IPS-NIHi11 (cell line): ENCODE results near the gene DENND4A.
"Not testable (repeated sequence)": the region's sequence is repeated elsewhere in the genome, so short reads cannot be mapped to it uniquely, and the experiment has no call there.

ENCODE experiments used
- DNase-seq: peaks from one replicate; pipeline ENCODE4 v3.0.0; 2012; ENCODE audit warnings: mixed read lengths, low spot score

DENND4A gene

DNA sequence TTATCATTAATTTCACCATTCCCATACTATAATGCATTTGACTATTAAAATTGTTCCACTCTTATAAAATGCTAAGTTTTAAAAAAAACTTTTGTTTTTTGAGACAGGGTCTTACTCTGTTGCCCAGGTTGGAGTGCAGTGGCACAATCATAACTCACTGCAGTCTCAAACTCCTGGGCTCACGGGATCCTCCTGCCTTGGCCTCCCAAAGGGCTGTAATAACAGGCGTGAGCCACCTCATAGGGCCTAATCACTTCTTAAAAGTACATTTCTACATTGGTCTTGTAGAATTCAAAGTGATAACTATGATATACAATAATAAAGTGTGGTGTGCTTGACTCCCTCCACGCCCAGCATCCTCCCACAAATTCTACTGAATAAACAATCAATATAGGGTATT lies 3.0 kb downstream of the DENND4A start:
- DNase-seq, result no peak

DNA sequence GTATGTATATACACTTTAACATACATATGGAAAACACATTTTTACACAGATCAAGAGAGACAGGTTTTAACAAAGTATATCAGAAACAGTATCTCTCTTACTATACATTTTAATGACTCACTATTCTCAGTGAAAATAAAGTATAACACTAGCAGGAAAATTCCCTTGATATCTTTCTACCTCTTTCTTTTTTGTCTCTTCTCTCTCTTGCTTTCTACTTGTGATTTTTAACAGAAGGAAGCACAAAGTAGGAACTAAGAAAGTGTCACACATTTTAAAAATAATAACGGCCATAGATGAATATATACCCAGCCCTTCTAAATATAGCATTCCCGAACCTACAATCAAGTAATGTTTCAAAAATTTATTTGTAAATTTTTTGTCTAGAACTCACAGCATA lies 4.8 kb downstream of the DENND4A start:
- no peak for DNase-seq

DNA sequence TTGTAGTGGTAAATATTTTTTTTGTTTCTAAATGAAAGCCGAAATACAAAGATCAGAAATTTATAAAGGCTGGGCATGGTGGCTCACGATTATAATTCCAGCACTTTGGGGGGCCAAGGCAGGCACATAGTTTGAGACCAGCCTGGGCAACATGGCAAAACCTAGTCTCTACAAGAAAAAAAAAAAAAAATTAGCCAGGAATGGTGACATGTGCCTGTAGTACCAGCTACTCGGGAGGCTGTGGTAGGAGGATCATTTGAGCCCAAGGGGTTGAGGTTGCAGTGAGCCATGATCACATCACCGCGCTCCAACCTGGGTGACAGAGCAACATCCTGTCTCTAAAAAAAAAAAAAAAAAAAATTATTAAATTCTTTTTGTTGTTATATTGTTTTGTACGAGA lies 6.9 kb downstream of the DENND4A start:
- DNase-seq, result no peak

DNA sequence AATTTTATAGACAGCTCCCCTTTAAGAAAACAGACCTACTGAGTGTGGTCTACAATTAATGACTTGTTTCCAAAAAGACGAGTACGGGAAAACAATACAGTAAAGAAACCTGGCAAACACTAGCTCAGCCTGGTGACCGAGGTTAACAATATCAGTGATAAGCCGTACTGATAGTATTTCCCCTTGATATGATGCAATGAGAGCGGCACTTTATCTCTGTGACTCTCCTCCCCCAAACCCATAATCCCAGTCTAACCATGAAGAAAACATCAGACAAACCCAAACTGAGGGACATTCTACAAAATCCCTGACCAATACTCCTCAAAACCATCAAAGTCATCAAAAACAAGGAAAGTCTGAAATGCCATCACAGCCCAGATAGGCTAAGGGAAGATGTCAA lies 8.2 kb downstream of the DENND4A start:
- DNase-seq, result no peak

DNA sequence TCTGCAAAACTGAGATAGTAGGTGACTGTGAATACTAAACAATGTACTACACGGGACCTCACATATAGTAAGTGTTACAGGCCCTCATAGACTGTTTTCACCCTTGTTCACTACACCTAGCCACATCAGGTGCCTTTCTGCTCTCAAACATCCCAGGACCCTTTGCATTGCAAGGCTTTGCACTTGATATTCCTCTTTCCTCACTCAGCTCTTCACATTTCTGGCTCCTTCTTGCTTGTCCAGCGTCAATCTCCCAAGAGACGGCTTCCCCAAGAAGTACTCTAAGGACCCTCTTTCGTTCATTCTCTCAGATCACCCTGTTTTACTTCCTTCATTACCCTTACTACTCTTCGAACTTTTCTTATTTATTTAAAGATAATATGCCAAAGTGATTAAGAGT lies 10.0 kb downstream of the DENND4A start:
- no peak for DNase-seq

DNA sequence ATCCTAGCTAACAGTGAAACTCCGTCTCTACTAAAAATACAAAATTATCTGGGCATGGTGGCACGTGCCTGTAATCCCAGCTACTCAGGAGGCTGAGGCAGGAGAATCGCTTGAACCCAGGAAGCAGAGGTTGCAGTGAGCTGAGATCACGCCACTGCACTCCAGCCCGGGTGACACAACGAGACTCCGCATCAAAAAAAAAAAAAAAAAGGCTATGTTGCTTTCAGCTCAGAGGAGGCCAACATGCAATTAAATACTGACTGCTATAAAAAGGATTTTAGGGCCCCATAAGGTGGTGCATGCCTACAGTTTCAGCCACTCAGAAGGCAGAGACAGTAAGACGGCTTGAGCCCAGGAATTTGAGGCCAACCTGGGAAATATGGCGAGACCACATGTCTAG lies 13.4 kb downstream of the DENND4A start:
- DNase-seq, result not testable (repeated sequence)

DNA sequence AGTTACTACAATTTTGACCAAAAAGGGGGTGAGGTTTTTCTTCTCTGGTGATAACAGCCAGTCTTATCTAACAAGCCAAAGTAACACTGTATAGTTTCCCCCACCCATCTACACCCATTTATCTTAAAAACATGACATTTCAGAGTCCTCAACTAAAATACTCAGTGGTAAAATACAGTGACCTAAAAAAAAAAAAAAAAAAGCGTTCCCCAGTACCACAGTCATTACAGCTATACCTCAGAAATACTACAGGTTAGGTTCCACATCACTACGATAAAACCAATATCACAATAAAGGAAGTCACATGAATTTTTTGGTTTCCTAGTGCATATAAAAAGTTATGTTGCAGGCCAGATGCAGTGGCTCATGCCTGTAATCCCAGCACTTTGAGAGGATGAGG lies 13.8 kb downstream of the DENND4A start:
- no peak for DNase-seq

DNA sequence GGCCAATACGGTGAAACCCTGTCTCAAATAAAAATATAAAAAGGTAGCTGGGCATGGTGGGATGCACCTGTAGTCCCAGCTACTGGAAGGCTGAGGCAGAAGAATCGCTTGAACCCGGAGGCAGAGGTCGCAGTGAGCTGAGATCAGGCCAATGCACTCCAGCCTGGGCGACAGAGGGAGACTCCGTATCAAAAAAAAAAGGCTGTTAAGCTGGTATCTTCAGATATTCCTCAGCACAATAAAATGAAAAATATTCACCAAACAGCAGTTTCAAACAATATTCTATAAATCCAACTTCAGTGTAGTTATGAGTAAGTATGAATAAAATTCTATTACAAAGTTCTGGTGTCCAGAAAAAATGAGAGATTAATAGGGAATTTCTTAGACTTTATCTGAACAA lies 14.2 kb downstream of the DENND4A start:
- no peak for DNase-seq

DNA sequence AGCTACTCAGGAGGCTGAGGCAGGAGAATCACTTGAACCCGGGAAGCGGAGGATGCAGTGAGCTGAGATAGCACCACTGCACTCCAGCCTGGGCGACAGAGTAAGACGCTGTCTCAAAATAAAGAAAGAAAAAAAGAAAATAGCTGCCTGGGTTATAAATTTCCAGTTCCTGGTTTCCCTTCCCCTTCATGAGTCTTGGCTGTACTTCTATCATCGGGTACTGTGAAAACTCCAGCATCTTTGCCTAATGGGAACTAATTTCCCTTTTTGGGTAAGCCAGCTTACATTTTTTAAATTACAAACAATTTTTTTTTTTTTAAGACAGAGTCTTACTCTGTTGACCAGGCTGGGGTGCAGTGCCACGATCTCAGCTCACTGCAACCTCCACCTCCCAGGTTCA lies 15.0 kb downstream of the DENND4A start:
- no peak for DNase-seq

DNA sequence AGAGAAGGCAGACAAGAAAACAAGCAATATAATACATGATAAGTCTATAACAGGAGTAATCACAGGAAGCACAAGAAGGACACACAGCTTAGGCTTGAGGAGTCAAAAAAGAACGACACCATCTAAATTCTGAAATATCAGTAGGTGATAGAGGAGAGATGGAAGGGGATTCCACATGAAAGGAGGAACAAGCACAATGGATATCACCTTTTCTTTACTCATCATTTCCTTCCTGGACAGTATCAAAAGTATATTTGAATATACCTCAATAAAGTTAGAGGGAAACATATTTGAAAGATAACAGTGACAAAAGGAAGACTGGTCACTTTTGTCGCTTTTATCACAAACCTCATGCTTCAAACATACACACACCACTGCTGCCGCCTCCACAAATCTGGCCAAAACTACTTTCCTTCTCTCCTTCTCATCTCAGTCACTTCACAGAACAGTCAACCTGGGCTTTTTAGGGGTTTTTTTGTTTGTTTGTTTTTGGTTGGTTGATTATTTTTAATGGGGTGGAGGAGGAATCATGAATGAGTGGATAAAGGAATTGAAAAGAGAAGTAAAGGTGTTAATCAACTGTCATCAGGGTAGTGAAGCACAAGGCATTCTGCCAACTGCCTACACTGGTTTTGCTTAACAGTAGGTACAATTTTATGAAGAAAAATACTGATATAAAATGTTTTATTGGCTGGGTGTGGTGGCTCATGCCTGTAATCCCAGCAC lies 18.5 kb downstream of the DENND4A start:
- no peak for DNase-seq

DNA sequence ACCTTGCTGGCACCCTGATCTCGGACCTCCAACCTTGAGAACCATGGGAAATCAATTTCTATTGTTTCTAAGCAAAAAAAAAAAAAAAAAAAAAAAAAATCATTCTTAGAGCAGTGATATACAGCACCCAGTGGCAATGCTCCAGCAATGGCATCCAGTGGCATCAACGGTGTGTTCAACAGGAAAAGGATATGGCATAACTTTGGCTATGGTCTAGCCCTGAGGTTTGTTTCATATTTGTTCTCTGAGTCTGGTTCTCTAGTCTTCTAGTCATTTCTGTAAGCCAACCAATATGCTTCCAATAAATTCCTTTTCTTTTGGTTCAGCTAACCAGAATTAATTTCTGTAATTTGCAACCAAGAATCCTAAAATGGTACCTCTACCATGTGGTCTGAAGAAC lies 19.2 kb downstream of the DENND4A start:
- DNase-seq, result no peak

DNA sequence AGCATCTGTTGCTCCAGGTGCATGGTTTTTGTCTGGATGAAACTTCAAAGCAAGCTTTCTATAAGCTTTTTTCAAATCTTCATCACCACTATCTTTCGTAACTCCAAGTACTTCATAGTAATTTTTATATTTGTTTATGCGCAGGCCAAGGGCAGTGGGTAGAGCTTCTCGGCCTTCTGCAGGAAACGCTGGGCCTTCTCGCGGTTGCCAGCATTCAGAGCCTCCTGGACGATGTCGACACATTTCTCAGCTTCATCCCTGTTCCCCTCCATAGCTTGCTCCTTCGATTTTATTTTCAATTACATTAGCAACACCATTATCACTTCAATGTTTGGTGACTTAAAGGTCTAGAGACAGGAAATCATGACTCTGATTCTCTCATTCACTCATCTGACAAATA lies 20.2 kb downstream of the DENND4A start:
- no peak for DNase-seq

DNA sequence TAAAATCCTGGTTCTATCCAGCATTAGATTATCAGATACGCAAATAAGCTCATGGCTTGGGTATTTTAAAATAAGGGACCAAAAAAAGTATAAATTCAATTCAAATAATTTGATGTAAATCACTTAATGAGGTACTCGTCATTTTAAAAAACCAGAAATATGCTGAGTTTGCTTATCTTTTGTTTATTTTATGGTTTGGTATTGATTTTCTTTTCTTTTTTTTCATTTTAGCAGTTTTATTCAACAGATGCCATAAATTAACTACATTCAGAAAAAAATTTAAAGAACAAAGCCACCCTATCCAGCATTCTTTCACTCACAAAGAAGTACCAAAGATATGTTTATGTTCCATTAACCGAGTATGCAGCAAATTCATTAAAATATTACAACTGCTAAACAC lies 22.6 kb downstream of the DENND4A start:
- DNase-seq, result no peak

DNA sequence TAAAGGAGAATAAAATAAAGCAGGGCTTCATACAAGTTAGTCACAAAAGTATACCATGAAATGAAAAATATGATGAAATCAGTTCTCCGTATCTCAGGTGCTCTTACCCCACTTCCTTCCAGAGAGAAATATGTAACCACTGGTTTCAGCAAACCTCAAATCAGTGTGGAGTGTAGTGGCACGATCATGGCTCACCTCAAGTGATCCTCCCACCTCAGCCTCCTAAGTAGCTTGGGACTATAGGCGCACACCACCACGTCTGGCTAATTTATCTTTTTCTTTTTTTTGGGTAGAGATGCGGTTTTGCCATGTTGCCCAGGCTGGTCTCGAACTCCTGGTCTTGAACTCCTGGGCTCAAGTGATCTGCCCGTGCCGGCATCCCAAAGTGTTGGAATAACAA lies 24.2 kb downstream of the DENND4A start:
- DNase-seq, result no peak

DNA sequence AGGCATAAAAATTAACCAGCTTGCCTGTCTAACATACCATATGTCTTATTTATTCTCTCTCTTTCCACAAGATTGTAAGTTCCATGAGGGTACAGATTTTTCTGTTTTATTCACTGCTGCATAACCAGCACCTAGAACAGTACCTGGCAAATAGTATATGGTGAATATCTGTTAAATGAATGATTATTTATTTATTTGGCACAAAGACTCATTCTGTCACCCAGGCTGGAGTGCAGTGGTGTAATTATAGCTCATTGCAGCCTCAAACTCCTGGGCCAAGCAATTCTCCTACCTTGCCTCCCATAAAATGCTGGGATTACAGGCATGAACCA lies 24.9 kb downstream of the DENND4A start:
- DNase-seq, result no peak

DNA sequence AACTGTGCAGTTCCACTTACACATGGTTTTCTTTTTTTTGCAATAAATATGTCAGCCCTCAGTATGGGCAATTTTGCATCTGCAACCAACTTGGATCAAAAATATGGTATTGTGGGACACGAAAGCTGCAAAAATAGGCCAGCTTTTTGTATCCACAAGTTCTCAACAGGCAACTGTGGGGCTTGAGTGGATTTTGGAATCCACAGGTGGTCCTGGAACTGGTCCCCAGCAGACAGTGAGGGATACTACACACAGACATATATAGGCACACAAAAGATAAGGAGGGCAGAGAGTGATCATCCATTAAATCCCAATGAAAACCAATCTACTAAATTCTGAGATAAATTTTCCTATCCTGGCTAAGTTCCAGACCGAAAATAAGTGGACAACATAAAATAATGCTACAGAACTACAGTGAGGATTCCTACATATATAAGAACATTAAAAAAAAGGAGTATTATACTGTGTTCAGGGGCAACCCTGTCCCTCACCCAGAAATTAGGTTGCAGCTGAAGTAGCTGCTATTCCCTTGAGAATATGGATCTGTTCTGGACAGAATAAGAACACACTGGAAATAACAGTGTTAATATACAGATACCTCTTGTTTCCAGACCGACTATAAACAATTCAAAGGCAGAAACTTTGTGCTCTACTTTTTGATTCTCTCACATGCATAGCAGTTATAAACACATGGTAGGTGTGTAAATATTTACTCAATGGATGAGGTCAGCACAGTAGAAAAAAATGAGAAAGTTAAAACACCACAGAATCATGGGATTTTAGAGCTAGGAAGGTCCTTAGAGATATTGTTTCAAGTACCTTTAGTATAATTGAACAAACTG lies 25.4 kb downstream of the DENND4A start:
- no peak for DNase-seq

DNA sequence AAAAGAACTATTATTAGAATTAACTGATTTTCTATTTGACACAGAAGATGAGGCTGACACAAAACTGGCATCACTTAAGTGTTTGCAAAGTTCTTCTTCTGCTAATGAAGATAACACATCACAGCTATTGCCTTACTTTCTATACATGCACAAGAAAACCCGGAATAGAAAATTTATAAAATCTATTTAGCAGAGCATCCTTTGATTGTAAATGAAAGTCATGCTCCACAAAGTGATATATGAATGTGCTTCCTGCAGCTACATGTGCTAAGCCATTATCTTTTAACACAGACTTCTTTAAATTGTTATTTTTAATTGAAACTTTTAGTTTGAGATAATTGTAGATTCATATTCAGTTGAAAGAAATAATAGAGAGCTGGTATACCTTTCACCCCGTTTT lies 27.0 kb downstream of the DENND4A start:
- DNase-seq, result no peak

DNA sequence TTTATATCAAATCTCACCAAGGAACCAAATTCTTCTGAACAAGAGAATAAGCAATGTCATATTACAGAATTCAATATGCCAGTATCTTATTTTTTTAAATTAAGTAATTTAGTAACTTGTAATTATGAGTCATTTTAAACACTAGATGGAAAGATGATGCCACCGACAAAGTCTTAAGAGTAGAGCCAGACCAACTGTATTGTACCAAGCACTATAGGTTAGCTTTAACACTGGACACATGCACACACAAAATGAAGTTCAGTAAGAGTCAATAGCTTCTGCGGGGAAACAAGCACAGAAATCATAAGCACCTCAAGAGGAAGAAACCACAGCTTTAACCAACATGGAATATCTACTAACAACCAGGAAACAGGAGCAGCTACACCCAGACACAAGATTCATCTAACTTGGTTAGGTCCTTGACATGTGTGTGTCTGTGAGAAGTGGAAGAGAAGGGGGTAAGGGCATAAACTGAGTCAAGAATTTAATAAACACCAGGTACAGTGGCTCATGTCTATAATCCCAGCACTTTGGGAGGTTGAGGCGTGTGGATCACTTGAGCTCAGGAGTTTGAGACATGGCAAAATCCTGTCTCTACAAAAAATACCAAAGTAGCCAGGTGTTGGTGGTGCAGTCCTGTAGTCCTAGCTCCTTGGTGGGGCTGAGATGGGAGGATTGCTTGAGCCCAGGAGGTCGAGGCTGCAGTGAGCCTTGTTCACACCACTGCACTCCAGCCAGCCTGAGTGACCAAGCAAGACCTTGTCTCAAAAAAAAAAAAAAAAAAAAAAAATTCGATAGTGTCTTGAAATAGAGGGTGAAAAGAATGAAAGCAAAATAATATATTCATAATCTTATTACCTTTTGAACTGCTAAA lies 28.9 kb downstream of the DENND4A start:
- no peak for DNase-seq

DNA sequence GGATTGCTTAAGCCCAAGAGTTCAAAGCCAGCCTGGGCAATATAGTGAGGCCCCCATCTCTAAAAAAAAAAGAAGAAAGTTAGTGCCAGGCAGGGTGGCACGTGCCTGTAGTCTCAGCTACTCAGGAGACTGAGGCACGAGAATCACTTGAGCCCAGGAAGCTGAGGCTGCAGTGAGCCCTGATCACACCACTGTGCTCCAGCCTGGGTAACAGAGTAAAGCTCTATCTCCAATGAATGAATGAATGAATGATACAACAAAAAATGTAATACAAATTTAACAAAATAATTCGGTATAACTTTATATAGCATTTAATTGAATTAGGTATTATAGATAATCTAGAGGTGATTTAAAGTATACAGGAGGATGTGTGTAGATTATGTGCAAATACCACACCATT lies 29.7 kb downstream of the DENND4A start:
- no peak for DNase-seq

DNA sequence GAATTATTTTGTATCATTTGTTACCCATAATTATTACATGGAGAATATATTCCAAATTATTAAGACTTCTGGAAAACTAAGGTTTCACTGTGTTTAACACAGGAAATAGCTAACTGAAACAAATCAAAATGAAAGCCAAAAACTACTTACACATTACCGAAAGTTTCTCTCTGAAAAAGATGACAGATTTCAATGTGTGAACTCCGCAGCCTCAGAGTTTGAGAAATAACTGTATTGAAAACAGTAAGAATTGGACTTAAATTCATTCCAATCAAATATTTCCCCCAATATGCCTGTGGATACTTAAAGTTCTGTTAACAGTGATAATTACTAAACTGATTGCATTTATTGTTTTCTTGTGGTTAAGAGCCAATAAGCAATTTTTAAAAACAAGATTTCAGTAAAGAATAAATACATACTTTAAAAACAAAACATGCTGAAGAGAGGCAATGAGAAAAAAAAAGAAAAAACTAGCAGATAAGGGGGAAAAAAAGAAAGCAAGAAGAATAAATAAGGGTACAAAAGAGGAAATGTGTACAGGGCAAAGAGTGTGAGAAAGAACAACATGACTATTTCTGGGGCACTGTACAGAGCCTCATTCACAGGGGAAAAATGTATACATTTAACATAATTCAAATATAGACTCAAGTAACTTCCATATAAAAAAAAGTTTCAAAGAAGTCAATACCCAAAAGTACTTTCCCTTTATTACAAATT lies 30.7 kb downstream of the DENND4A start:
- DNase-seq, result no peak

DNA sequence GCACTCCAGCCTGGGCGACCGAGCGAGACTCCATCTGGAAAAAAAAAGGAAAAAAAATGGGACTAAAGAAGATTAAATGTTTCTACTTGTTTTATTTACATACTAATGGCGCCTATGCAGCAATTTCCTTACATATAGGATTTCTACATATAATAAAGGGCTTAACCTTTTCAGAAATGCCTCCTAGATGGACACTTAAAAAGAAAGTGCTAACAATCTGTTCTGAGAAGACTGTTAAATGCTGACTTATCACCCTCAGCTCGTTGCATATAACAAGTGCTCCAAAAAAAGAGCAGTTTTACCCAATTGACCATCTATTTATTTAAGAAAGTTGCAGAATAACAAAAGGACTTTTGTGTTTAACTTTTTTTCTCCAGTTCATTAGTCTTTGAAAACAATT lies 32.7 kb downstream of the DENND4A start:
- DNase-seq, result no peak

DNA sequence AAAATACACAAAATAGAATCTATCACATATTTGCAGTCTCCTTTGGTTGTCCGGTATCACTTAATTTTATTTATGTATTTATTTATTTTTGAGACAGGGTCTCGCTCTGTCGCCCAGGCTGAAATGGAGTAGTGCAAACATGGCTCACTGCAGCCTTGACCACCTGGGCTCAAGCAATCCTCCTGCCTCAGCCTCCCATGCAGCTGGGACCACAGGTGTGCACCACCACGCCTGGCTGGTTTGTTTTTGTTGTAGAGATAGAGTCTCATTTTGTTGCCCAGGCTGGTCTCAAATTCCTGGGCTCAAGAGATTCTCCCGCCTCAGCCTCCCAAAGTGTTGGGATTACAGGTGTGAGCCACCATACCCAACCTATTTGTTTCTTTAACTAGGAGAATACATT lies 33.9 kb downstream of the DENND4A start:
- no peak for DNase-seq
